ENCODE results near the gene ARL15.

- no peak for TF ChIP-seq EP300 (IDR thresholded peaks at IDR 0.05)
- no peak for TF ChIP-seq CTCF (IDR thresholded peaks at IDR 0.05)
- no peak for TF ChIP-seq POLR2A (IDR thresholded peaks at IDR 0.05)
Observed at GRCh38 chr5:53917095-53917494, 393.3 kb downstream of the ARL15 start.
